CD14-positive monocyte (primary cell): Measurements from ENCODE around the gene OGFOD2. TPM values are rescaled to one million over a fixed set of nuclear protein-coding genes. Genes with fewer than 3 reads are reported as not detected.

Source experiments
- DNase-seq, 3 donors: peaks; one replicate each; pipeline ENCODE4 v3.0.0-alpha.2; 2011 to 2022
- H2AFZ ChIP-seq: 2 replicates; pipeline ENCODE4 v1.6.0; 2012; ENCODE audit warnings: mild to moderate bottlenecking, low read depth, low read length, inconsistent platforms; ENCODE audit not compliant: insufficient read depth, poor library complexity, severe bottlenecking
- H3K27ac ChIP-seq, 2 donors: 1 replicate in 1 of 2; 2 replicates in 1 of 2; pipeline ENCODE4 v1.5.1; 2012 to 2013; ENCODE audit warnings: low read length in 2 of 2, control low read depth in 1 of 2, inconsistent platforms in 1 of 2, low read depth in 1 of 2, mild to moderate bottlenecking in 1 of 2
- H3K27me3 ChIP-seq, 2 donors: one replicate each; pipeline versions ENCODE4 v1.6.0 to v1.6.1; 2011 to 2013; ENCODE audit warnings: low read length in 2 of 2; ENCODE audit not compliant: control insufficient read depth in 2 of 2, insufficient read depth in 2 of 2
- H3K36me3 ChIP-seq, 2 donors: replicated peaks in 1 of 2; 1 replicate in 1 of 2; 2 replicates in 1 of 2; pipeline versions ENCODE4 v1.5.1 to v1.6.1; 2012 to 2013; ENCODE audit warnings: low read length in 2 of 2, control low read depth in 1 of 2, inconsistent platforms in 1 of 2, mild to moderate bottlenecking in 1 of 2; ENCODE audit not compliant: insufficient read depth in 2 of 2, control insufficient read depth in 1 of 2
- H3K4me1 ChIP-seq, 2 donors: 1 replicate in 1 of 2; 2 replicates in 1 of 2; pipeline versions ENCODE4 v1.5.1 to v1.6.1; 2012 to 2013; ENCODE audit warnings: low read length in 2 of 2, control low read depth in 1 of 2, inconsistent platforms in 1 of 2, mild to moderate bottlenecking in 1 of 2, moderate library complexity in 1 of 2; ENCODE audit not compliant: insufficient read depth in 2 of 2, control insufficient read depth in 1 of 2
- H3K4me2 ChIP-seq: replicated peaks from 2 replicates; pipeline ENCODE3; 2012; ENCODE audit warnings: low read length, moderate library complexity, mild to moderate bottlenecking; ENCODE audit not compliant: poor library complexity, severe bottlenecking; ENCODE audit errors: extremely low read depth
- H3K4me3 ChIP-seq, 3 experiments: fragments of 200-600 bp in 1 of 3; sonication (generic) in 1 of 3; replicated peaks in 1 of 3; 1 replicate in 2 of 3; 2 replicates in 1 of 3; pipeline ENCODE4 v1.5.1; 2011 to 2013; ENCODE audit warnings: low read length in 3 of 3, mild to moderate bottlenecking in 3 of 3, control low read depth in 2 of 3, low read depth in 2 of 3, inconsistent platforms in 1 of 3, moderate library complexity in 1 of 3
- H3K79me2 ChIP-seq: 2 replicates; pipeline ENCODE4 v1.6.0; 2012; ENCODE audit warnings: mild to moderate bottlenecking, control low read depth, inconsistent platforms, low read length, moderate library complexity; ENCODE audit not compliant: insufficient read depth
- H3K9ac ChIP-seq: 2 replicates; pipeline ENCODE4 v1.6.0; 2017; ENCODE audit warnings: low read length, mild to moderate bottlenecking; ENCODE audit not compliant: insufficient read depth, poor library complexity, severe bottlenecking
- H3K9me3 ChIP-seq, 2 donors: replicated peaks in 1 of 2; 1 replicate in 1 of 2; 2 replicates in 1 of 2; pipeline versions ENCODE4 v1.5.1 to v1.6.1; 2012 to 2013; ENCODE audit warnings: low read length in 2 of 2, control low read depth in 1 of 2; ENCODE audit not compliant: control insufficient read depth in 1 of 2, insufficient read depth in 1 of 2
- H4K20me1 ChIP-seq: 2 replicates; pipeline ENCODE4 v1.6.0; 2012; ENCODE audit warnings: mild to moderate bottlenecking, low read length, control low read depth, moderate library complexity; ENCODE audit not compliant: insufficient read depth
- H3K27ac Mint-ChIP-seq, 7 donors: one replicate each; pipeline ENCODE4 v1.8.0; 2020; ENCODE audit warnings: mild to moderate bottlenecking in 7 of 7, mixed read lengths in 7 of 7, moderate library complexity in 6 of 7, inconsistent platforms in 2 of 7
- H3K27me3 Mint-ChIP-seq, 3 donors: one replicate each; pipeline ENCODE4 v1.8.0; 2021 to 2022; ENCODE audit warnings: low read depth in 3 of 3, mild to moderate bottlenecking in 3 of 3, mixed read lengths in 3 of 3, moderate library complexity in 3 of 3, inconsistent platforms in 1 of 3
- H3K36me3 Mint-ChIP-seq, 2 donors: one replicate each; pipeline ENCODE4 v1.8.0; 2020; ENCODE audit warnings: mixed read lengths in 2 of 2, inconsistent platforms in 1 of 2, mild to moderate bottlenecking in 1 of 2
- H3K4me1 Mint-ChIP-seq: one replicate; pipeline ENCODE4 v1.8.0; 2020; ENCODE audit warnings: mild to moderate bottlenecking, mixed read lengths
- H3K4me3 Mint-ChIP-seq, 2 donors: one replicate each; pipeline ENCODE4 v1.8.0; 2020; ENCODE audit warnings: mild to moderate bottlenecking in 2 of 2, mixed read lengths in 2 of 2, moderate library complexity in 1 of 2
- H3K9me3 Mint-ChIP-seq, 7 donors: one replicate each; pipeline ENCODE4 v1.8.0; 2020 to 2022; ENCODE audit warnings: mixed read lengths in 7 of 7, mild to moderate bottlenecking in 6 of 7, moderate library complexity in 6 of 7, inconsistent platforms in 2 of 7
- WGBS: methylation state at CpG from one replicate; pipeline ENCODE4 v1.1.5; 2013; ENCODE audit warnings: missing lambda C conversion rate; ENCODE audit not compliant: insufficient coverage; 5-methylcytosine and 5-hydroxymethylcytosine counted together
- intact Hi-C, 2 donors: fragments of 100-400 bp; cut with micrococcal nuclease; formaldehyde crosslinking; loops; one replicate each; pipeline versions ENCODE4 v1.15.0 to v1.15.1; 2023
- polyA plus RNA-seq, 3 donors: library from polyadenylated mRNA; depleted of rRNA in 1 of 3; unstranded in 2 of 3; stranded (reverse) in 1 of 3; fragments of 300-500 nt in 2 of 3; fragments of >200 nt in 1 of 3; fragmentation: Illumina TruSeq in 2 of 3; gene quantifications; 1 replicate in 2 of 3; 2 replicates in 1 of 3; pipeline ENCODE4 v1.2.3, GENCODE V29; 2012 to 2021
- TF ChIP-seq, protein P1 (sequence below): fragments of 200-600 bp; IDR thresholded peaks from one replicate; pipeline ENCODE4 v1.8.0; 2022; ENCODE audit warnings: antibody characterized with exemption, mild to moderate bottlenecking

The OGFOD2 gene
- polyA plus RNA-seq, 3 donors: 13.0 to 30.3 (median 13.6) TPM

DNA sequence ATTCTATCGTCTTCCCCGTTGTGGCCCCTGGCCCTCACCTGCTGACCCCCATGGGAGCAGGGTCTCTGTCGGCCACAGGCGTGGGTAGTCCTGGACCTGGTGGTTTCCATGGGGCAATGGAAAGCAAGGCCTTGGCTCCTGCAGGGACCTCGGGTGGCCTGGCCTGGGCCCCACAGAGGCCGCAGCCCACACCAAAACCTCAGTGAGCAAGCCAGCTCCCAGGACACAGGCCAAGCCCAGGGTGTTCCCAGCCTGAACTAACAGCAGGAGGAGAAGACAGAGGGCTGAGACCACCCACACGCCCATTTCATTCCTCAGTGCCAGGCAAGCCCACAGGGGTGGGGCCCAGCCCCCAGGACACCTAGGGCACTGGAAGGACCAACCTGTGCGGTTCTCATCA is 25.6 kb upstream of the OGFOD2 start:
- Histone ChIP-seq H3K27me3 (no peaks in the 10 kb centered on the region), H3K4me3 (no peak overlapping the region), H3K9ac (no peak overlapping the region), H3K36me3 (no peaks in the 10 kb centered on the region), H3K4me1 (peaks cover 25 to 26% of the 10 kb centered on the region in 2 donors), H3K79me2 (no peaks in the 10 kb centered on the region), H3K4me2 (no peak overlapping the region), H3K9me3 (no peaks in the 10 kb centered on the region), H2AFZ (no peak overlapping the region), H4K20me1 (no peaks in the 10 kb centered on the region), H3K27ac (no peak overlapping the region)
- Mint-ChIP-seq H3K9me3 (peaks cover 0 to 2% (median 0%) of the 10 kb centered on the region in 7 donors), H3K4me1 (peaks cover 36% of the 10 kb centered on the region), H3K27ac (peak overlapping the region in 1 of 7 donors; percentile 72), H3K4me3 (no peak overlapping the region), H3K36me3 (peaks cover 0 to 3% of the 10 kb centered on the region in 2 donors), H3K27me3 (peaks cover 0 to 7% (median 4%) of the 10 kb centered on the region in 3 donors)
- intact Hi-C loops: loop anchor here in 1 of 2 donors (5.0 kb wide), 1 partner anchor 57 kb away; no protein-coding TSS in a partner anchor
- 99% methylated on average over 6 of the region's 8 CpGs for WGBS
- TF ChIP-seq, protein P1, sequence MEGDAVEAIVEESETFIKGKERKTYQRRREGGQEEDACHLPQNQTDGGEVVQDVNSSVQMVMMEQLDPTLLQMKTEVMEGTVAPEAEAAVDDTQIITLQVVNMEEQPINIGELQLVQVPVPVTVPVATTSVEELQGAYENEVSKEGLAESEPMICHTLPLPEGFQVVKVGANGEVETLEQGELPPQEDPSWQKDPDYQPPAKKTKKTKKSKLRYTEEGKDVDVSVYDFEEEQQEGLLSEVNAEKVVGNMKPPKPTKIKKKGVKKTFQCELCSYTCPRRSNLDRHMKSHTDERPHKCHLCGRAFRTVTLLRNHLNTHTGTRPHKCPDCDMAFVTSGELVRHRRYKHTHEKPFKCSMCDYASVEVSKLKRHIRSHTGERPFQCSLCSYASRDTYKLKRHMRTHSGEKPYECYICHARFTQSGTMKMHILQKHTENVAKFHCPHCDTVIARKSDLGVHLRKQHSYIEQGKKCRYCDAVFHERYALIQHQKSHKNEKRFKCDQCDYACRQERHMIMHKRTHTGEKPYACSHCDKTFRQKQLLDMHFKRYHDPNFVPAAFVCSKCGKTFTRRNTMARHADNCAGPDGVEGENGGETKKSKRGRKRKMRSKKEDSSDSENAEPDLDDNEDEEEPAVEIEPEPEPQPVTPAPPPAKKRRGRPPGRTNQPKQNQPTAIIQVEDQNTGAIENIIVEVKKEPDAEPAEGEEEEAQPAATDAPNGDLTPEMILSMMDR: no peak
- DNase-seq: no peak

DNA sequence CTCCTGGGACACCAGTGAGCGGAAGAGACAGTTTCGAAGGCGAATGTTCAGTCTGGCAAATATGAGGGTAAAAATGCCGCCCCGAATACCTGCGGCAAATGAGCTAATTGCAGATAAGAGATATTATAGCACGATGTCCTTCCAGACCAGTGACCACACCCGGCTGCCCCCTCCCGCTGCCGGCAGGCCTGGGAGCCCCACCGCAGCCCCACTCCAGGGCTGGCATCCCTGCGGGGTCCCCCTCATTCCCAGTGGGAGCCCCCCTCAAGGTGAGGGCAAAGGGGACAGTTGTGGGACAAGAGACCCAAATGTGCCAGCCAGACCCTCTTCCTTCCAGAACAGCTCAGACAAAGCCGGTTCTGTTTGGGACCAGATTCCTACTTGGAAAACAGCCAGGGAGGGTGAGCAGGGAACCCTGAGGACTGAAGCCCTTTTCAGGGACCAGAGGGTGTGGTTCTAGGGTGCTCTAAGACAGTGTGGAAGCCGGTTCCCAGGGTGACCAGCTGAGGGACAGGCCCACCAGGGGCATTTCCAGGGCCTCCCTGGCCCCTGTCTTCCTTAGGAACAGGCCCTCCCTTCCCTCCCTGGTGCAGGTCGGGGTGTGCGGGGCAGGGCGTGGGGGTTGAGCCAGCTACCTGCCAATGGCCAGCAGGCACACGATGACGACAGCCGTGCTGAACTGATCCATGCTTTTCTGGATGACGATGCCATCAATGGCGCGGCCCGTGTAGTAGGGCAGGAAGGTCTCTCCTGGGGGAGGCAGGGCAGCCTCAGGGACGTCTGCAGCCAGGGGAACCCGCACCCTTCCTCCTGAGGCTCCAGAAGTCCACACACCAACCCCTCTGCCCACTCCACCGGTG is 25.0 kb upstream of the OGFOD2 start:
- H3K9me3 ChIP-seq: no peaks in the 10 kb centered on the region
- H3K9ac ChIP-seq: no peak overlapping the region
- no peak overlapping the region for H3K4me3 ChIP-seq
- TF ChIP-seq, protein P1: no peak
- H3K4me1 ChIP-seq: peaks cover 25 to 26% of the 10 kb centered on the region in 2 donors
- no peak overlapping the region for H3K27ac ChIP-seq
- H3K36me3 Mint-ChIP-seq: peaks cover 0 to 3% of the 10 kb centered on the region in 2 donors
- intact Hi-C loops: loop anchor here in 1 of 2 donors (5.0 kb wide), 2 partner anchors 58 to 68 kb away; no protein-coding TSS in a partner anchor
- H3K27me3 Mint-ChIP-seq: peaks cover 0 to 7% (median 4%) of the 10 kb centered on the region in 3 donors
- peaks cover 36% of the 10 kb centered on the region for H3K4me1 Mint-ChIP-seq
- H3K4me3 Mint-ChIP-seq: no peak overlapping the region
- H3K79me2 ChIP-seq: no peaks in the 10 kb centered on the region
- no peaks in the 10 kb centered on the region for H4K20me1 ChIP-seq
- 95% methylated on average over 22 of the region's 27 CpGs for WGBS
- no peak overlapping the region for H3K27ac Mint-ChIP-seq
- DNase-seq: no peak
- H3K36me3 ChIP-seq: no peaks in the 10 kb centered on the region
- H2AFZ ChIP-seq: no peak overlapping the region
- no peak overlapping the region for H3K4me2 ChIP-seq
- H3K9me3 Mint-ChIP-seq: peaks cover 0 to 2% (median 0%) of the 10 kb centered on the region in 7 donors
- no peaks in the 10 kb centered on the region for H3K27me3 ChIP-seq
